Anterior cingulate cortex (tissue), 58 donors: ENCODE measurements around the gene SPEM2.

Experiments used
- DNase-seq, 58 donors: peaks; one replicate each; lab custom pipeline; 2025; lab: John Stamatoyannopoulos, UW

Gene SPEM2

DNA sequence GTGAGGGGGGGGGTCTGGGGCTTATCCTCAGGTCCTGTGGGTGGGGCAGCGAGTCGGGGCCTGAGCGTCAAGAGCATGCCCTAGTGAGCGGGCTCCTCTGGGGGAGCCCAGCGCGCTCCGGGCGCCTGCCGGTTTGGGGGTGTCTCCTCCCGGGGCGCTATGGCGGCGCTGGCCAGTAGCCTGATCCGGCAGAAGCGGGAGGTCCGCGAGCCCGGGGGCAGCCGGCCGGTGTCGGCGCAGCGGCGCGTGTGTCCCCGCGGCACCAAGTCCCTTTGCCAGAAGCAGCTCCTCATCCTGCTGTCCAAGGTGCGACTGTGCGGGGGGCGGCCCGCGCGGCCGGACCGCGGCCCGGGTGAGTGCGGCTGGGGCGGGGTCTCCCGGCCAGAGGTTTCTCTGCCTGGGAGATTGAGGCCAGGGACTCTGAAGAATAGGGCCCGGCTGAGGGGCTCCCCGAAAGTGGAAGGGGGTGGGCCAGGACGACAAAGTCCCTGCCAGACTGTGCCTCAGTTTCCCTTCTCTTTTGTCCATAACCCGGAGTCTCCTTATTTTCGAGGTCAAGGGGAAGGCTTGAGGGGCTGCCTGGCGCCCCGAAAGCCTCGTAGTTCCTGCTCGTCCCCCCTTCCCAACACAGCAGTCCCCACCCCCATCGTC lies 14.2 kb downstream of the SPEM2 start, which contains the start of gene FGF11:
TSS of gene FGF11 (plus strand) at position 51 of the 651 bp plus-strand sequence. CDS start at position 160, 109 bp downstream.
- DNase-seq = no peak

DNA sequence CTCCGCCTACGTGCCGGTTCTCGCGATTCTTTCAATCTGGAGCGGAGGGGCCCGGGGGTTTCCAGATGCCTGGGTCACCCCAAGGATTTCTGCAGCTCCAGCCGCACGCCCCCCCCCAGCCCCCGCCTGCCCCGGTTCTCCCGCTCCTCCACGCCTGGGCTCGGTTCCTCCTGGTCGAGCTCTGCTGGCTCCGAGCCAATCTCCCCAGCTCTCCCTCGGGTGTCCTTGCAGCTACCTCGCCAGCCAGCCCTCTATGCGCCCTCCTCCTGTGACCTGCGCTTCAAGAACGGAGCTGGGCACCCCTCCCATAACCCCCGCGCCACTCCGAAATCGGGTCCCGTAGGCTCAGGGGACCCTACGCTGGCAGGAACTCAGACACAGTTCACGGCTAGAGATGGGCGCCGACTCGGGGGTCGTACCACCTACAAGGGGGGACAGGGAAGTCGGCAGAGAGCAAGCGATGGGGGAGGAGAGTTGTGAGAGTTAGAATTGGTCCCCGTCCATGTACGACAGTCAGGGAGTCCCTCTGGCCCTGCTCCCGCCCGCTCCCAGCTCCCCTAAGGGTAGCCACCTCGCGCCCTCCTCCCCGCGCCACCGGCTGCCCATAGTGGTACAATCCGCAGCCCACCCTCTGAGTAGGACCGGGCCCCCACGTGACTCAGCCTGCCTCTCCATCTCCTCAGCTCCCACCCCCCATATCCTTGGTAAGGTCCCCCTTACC lies 14.9 kb downstream of the SPEM2 start:
- peak in 14 of 58 donors; percentile 7 to 55 (median 24) for DNase-seq

DNA sequence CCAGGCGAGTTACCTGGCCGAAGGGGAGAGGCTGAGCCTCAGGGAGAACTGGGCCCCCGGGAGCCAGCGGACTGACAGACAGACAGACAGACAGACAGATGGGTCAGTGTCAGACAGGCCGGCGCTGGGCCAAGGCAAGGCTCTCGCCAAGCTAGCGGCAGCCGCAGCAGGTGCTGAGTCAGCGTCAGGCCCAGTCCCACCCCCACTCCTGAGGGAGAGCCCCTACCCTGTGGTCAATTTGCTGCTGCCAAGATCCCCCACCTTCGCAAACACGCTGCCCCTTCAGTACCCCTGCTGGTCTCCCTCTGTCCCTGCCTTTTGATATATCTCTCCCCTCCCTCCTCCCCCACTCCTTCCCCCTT lies 15.4 kb downstream of the SPEM2 start:
- peak in 18 of 58 donors; percentile 5 to 54 (median 24) for DNase-seq

DNA sequence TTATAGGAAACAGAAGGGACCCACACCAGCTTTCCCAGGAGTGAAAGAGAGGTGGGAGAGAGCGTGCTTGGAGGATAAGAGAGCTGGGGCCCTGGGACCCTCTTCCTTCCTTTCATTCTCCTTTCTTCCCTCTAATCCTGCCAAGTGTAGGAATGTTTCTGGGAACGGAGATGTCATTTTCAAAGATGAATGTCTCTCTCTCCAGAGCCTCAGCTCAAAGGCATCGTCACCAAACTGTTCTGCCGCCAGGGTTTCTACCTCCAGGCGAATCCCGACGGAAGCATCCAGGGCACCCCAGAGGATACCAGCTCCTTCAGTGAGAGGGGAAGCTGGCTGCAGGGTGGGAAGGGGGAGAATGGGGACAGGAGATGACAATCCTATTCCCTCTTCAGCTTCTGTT lies 15.8 kb downstream of the SPEM2 start:
- DNase-seq = no peak

DNA sequence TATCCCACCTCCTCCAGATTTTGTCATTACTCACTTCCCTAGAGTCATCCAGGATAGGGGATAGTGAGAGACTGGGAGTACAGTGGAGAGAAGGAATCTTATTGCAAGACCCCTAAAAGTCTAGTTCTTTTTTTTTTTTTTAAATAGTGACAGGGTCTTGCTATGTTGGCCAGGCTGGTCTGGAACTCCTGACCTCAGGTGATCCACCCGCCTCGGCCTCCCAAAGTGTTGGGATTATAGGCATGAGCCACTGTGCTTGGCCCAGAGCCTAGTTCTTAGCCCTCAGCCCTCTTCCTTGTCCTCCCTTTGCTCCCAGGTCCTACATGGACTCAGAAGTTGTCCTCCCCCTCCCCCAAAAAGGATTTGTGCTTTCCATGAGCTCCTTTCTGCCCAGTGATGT lies 16.7 kb downstream of the SPEM2 start:
- no peak for DNase-seq

DNA sequence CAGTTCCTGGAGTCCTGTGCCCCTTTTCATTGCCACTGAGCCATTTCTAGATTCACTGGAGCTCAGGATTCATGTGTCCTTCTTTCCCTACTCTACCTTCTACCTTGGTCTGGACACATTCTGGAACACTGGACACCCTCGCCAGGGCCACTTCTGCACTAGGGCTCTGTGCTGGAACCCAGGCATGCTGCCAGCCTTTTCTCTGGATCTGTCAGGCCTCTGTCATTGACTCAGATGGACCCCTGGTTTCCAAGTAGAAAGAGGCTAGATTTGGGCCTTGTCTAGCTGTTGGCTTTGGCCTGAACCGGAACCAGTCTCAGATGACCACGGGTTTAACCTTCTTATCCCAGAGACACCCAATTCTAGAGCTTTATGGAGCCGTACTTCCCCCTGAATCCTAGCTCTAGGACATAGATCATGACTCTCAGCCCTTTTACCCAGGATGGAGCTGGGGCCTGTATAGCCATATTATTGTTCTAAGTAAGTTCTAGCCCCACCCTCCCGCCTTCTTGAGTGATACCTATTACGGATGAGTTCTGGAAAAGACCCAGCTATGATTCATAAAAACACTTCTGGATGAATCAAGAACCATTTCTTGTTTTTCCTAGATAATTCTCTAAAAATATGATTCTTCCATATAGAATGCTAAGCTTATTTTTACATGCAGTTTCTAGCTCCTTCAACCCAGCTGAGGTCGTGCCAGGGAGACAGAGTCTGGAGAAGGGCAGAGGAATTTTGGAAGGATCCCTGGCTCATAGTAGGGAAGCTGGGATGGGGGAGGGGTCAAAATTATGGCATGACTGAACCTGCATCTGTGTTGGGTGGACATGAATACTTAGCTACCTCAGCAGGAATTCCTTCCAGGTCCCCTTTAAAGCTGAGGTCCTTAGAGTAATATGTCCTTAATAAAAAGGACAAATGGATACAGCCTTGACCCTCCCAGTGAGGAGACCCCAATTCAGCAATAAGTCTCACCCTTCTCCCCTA lies 18.4 kb downstream of the SPEM2 start:
- no peak for DNase-seq

DNA sequence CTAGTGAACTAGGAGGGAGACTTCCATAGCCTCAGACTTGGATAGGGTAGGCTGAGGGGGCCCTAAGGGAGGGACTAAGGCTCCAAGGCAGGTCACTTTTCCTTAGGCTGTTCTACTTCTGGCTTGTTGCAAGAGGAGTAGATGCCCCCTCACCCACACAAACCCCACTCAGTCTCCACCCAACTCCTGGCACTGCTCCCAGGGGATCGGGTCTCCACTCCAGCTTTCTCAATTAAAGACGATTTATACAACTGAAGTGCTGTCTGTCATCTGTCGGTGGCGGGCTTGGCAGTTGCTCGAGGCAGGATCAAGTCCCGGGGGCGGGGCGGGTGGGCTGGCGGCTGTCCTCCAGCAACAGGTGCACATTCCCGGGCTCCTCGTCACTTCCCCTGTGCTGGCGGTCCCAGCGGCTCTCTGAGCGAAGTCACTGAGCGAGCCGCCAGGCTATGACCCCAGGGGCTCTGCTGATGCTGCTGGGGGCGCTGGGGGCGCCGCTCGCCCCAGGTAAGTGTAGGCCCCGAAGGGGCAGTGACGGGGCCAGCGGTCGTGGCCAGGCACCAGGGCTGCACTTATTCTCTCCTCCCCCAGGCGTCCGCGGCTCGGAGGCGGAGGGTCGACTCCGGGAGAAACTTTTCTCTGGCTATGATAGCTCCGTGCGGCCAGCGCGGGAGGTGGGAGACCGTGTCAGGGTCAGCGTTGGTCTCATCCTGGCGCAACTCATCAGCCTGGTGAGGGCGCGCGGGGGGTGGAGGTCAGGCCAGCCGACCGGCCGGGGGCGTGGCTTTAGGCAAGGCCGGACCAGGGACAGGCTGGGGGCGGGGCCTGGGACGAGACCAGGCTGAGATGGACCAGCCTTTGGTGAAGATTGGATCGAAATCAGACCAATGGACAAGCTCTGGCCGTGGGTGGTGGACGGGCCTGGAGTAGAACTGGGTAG lies 19.5 kb downstream of the SPEM2 start, which contains the start of gene CHRNB1:
TSS of gene CHRNB1 (plus strand) at position 380 of the 937 bp plus-strand sequence. CDS start at position 447, 67 bp downstream.
- peak in 49 of 58 donors; percentile 11 to 84 (median 56) for DNase-seq

DNA sequence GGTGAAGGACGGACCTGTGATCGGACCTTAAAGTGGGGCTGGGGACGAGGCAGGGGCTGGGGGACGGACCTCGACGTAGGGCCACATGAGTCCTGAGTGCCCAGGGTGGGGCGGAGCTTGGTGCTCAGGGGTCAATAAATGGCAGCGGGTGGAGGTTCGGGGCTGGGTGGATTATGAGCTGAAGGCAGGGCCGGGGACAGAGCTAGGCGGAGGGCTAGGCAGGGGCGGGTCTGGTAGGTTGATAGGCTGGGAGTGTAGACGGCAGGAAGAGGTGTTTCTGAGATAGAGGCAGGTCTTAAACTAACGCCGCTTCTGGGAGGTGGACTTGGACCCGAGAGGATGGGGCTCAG lies 20.2 kb downstream of the SPEM2 start:
- DNase-seq = no peak

DNA sequence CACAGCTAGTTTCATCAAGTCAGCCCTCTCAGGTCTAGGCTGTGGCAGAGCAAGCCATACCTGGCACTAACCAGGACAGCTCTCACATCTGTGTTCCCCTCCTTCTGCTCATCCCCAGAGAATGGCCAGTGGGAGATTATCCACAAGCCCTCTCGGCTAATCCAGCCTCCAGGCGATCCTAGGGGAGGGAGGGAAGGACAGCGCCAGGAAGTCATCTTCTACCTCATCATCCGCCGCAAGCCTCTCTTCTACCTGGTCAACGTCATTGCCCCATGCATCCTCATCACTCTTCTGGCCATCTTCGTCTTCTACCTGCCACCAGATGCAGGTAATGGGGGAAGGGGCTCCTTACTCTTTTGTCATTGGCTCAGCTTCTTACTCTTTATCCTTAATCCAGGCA lies 23.0 kb downstream of the SPEM2 start:
- no peak for DNase-seq

DNA sequence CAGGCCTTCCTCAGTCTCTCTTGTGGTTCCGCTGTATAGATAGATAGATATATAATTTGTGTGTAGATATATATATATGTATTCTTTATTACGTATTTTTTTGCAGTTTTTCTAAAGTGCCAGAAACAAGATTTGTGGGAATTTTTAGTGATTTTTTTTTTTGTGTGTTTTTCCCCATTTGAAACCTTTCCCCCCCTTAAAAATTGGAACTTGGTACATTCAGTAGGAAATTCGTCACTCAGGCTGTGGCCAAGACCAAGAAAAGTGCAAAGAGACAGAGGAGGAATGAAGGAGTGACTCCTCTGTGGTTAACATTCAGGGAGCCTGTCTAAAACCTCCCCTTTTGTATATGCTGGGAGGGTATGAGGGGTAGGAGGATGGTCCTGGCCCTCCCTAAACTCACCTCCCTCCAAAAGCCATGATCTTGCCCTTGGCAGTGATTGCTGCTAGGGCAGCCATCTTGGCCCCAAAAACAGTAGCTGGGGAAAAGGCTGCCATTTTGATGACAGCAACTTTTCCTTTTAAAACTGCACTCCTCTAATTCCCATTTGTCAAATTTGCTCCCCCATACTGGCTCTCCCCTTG lies 34.6 kb downstream of the SPEM2 start:
- no peak for DNase-seq

DNA sequence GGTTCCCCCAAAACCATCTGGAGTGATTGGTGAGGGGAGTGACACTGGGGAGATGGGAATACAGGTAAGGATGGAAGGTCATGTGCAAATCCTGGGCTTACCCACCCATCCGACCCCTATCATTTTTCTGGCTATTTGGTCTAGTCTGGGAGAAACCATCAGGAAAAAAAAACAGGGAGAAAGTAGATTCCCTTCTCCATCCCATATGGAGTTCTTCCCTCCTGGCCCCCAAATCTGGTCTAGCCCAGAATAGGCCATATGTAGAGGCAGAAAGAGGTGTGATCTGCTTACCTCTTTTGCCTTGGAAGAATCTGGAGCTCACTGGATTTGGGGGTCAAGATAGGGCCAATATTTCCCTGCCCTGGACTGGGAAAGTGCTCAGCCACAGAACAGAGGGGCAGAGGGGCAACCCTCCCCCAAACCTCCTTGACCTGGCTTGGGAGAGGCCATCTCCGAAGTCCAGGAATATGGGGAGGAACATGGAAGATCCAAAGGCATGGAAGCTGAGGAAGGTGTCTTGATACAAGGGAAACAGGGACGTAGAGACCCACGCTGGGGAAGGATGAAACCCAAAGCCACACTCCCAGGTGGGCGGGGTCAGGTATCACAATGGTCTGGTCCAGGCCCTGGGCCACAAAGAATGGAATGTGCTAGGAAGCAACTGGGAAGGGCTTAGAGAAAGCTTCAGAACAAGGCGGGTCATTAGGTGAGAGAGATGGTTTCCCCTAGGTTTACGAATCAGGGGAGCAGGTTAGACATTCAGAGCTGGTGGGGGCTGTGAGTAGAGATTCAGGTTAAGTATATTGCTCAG lies 35.6 kb downstream of the SPEM2 start:
- DNase-seq = no peak

DNA sequence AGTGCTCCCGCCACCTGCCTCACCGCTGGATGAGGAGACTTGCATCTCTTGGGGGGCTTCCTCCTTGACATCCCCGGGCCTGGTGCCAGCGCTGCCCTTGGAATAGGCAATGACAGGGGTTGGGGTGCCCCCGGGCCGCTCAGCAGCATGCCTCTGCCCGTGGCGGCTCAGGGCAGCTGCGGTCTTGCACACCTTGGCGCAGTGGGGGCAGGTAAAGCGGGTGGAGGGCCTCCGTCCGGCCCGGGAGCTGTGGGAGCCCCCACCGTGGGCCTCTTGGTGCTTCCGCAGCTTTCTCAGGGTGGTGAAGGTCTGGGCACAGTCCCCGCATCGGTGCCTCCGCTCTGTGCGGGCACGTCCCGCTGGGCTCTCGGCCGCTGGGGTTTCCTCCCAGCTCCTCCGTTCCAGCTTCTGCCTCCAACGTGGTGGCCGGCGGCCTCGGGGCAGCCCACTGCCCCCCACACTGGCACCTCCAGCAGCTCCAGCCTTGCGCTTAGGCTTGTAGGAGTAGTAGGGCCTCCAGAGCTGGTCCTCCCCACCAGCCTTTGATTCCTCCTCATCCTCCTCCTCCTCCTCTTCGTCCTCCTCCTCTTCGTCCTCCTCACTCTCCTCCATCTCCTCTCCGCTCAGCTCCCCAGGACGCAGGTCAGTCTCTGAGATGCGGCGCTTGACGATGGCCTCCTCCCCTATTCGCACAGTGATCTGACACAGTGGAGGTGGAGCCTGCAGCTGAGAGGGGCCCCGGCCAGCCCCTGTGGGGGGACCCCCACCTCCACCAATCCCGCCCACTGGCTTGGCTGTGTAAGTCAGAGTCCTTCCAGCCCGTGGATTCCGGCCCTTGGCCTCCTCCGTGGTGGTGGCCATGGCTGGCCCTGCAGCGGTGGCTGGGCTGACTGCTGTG lies 37.3 kb downstream of the SPEM2 start:
- DNase-seq = no peak

DNA sequence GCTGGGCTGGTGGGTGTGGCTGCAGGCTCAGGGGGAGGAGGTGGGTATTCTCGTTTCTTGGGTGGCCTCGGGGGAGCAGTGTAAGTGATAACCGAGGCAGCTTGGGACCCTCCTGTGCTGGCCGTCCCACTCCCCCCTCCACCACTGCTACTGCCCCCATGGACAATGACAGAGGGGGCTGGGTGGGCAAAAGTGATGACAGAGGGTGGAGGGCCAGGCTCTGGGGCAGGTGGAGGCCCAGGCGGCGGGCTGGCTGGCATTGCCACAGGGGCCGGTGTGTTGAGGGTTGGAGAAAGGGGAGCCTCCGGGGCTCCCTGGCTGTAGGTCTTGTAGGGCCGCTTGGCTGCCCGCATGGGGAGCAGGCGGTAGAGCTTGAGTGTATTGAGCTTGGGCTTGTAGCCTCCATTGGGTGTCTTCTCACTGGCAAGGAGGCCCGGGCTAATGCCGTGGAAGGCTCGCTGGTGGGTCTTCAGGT lies 38.0 kb downstream of the SPEM2 start:
- DNase-seq = no peak

DNA sequence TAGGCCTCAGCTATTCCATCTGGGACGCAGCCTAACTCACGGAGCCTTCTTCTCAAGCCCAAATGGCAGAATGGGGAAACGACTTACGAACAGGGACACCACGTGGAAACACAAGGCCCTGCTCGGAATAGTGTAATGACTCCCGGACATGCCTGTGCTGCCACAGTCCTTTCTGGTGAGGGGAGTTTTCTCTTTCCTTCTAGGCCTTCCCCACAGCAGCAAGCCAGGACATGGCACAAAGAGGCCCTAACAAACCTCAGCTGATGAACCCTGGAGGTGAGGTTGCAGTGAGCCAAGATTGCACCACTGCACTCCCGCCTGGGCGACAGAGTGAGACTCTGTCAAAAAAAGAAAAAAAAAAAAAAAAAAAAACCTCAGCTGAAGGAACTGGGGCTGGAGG lies 38.7 kb downstream of the SPEM2 start:
- no peak for DNase-seq

DNA sequence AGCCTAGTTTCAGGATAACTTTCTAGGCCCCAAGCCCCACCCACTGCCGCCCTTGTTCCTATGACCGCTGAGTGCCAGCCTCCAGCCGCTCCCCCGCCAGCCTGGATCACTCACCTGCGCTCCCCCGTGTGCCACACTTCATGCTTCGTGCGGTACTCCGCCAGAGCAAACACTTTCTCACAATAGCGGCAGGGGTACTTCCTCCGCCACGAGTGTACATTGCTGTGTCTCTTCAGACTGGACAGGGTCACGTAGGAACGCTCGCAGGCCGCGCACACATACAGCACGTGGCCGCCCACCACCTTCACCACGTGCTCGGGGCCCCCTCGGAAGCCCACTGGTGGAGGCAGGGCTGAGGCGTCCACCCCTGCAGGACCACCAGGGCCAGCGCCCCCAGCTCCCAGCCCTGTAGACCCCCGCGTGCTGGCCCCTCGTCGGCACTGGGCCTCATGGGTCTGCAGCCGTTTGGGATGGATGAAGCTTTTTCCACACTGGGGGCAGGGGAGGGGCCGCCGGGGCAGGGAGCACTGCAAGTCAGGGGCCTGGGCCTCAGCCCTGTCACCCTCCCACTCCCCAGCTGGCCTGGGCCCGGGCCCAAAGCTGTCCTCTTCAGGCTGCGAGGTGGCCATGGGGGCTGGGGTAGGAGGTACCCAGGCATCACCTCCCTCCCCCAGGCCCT lies 40.3 kb downstream of the SPEM2 start:
- no peak for DNase-seq

DNA sequence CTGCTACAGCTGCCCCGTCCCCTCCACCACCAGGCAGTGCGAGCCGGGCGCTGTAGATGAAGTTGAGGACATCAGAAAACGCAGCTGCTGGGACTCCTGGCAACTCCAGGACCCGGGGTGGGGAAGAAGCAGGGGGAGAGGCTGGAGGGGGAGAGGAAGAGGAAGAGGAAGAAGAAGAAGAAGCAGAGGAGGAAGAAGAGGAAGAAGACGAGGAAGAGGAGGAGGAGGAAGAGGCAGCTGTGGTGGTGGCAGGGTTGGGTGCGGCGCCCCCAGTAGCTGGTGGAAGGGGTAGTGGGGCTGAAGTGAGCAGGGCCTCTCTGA lies 40.9 kb downstream of the SPEM2 start:
- no peak for DNase-seq
